H9 (cell line): ENCODE measurements around the gene SNX14. TPM values are rescaled to one million over a fixed set of nuclear protein-coding genes. Genes with fewer than 3 reads are reported as not detected.

Source experiments
- DNase-seq: peaks from one replicate; pipeline ENCODE4 v3.0.0-alpha.2; 2017
- H2AFZ ChIP-seq: one replicate; pipeline ENCODE4 v1.6.1; 2013; ENCODE audit warnings: mild to moderate bottlenecking, low read length, control low read depth, moderate library complexity
- H2AK5ac ChIP-seq: 2 replicates; pipeline ENCODE4 v1.6.1; 2013; ENCODE audit warnings: low read length, control low read depth, mixed read lengths; ENCODE audit not compliant: insufficient read length
- H2BK120ac ChIP-seq: one replicate; pipeline ENCODE4 v1.6.1; 2013; ENCODE audit warnings: low read depth, mild to moderate bottlenecking, low read length, control low read depth, inconsistent platforms; ENCODE audit not compliant: poor library complexity, severe bottlenecking
- H2BK12ac ChIP-seq: 2 replicates; pipeline ENCODE4 v1.6.1; 2013; ENCODE audit warnings: low read length, control low read depth, mixed read lengths, low read depth; ENCODE audit not compliant: insufficient read length
- H2BK15ac ChIP-seq: 2 replicates; pipeline ENCODE4 v1.6.1; 2013; ENCODE audit warnings: low read depth, low read length, control low read depth
- H2BK20ac ChIP-seq: one replicate; pipeline ENCODE4 v1.6.1; 2013; ENCODE audit warnings: low read depth, mild to moderate bottlenecking, low read length, control low read depth, inconsistent platforms; ENCODE audit not compliant: poor library complexity, severe bottlenecking
- H2BK5ac ChIP-seq: 2 replicates; pipeline ENCODE4 v1.6.1; 2013; ENCODE audit warnings: low read length, control low read depth, mixed read lengths; ENCODE audit not compliant: insufficient read length
- H3K14ac ChIP-seq: 2 replicates; pipeline ENCODE4 v1.6.1; 2013; ENCODE audit warnings: low read length, control low read depth; ENCODE audit not compliant: insufficient read depth
- H3K18ac ChIP-seq: 2 replicates; pipeline ENCODE4 v1.6.1; 2013; ENCODE audit warnings: low read depth, mild to moderate bottlenecking, mixed read lengths, low read length, control low read depth; ENCODE audit not compliant: insufficient read length
- H3K23ac ChIP-seq: 2 replicates; pipeline ENCODE4 v1.6.1; 2013; ENCODE audit warnings: low read length, control low read depth, mixed read lengths, low read depth; ENCODE audit not compliant: insufficient read length
- H3K23me2 ChIP-seq: 2 replicates; pipeline ENCODE4 v1.6.1; 2013; ENCODE audit warnings: low read depth, mild to moderate bottlenecking, mixed read lengths, low read length, control low read depth; ENCODE audit not compliant: insufficient read length, poor library complexity, severe bottlenecking
- H3K27ac ChIP-seq: 2 replicates; pipeline ENCODE4 v1.5.1; 2013; ENCODE audit warnings: low read length, control low read depth, mixed read lengths, low read depth; ENCODE audit not compliant: insufficient read length
- H3K27me3 ChIP-seq: 2 replicates; pipeline ENCODE4 v1.6.1; 2013; ENCODE audit warnings: low read length, control low read depth, inconsistent platforms; ENCODE audit not compliant: insufficient read depth
- H3K4ac ChIP-seq: 2 replicates; pipeline ENCODE4 v1.6.1; 2013; ENCODE audit warnings: low read depth, mild to moderate bottlenecking, control low read depth, inconsistent platforms, low read length, moderate library complexity
- H3K4me1 ChIP-seq: 2 replicates; pipeline ENCODE4 v1.6.1; 2013; ENCODE audit warnings: low read length, control low read depth, inconsistent platforms; ENCODE audit not compliant: insufficient read depth
- H3K4me2 ChIP-seq: 2 replicates; pipeline ENCODE4 v1.6.1; 2013; ENCODE audit warnings: low read length, control low read depth, mixed read lengths; ENCODE audit not compliant: insufficient read length, insufficient read depth
- H3K56ac ChIP-seq: 2 replicates; pipeline ENCODE4 v1.6.1; 2013; ENCODE audit warnings: low read depth, mild to moderate bottlenecking, mixed read lengths, low read length, control low read depth; ENCODE audit not compliant: insufficient read length
- H3K79me1 ChIP-seq: 2 replicates; pipeline ENCODE4 v1.6.1; 2013; ENCODE audit warnings: low read depth, mild to moderate bottlenecking, moderate library complexity, low read length, control low read depth, inconsistent platforms; ENCODE audit not compliant: insufficient read depth, poor library complexity, severe bottlenecking
- H3K79me2 ChIP-seq: 2 replicates; pipeline ENCODE4 v1.6.1; 2013; ENCODE audit warnings: low read length, control low read depth, inconsistent platforms; ENCODE audit not compliant: insufficient read depth
- H3K9ac ChIP-seq: 2 replicates; pipeline ENCODE4 v1.6.1; 2013; ENCODE audit warnings: low read length, control low read depth, mixed read lengths; ENCODE audit not compliant: insufficient read length; ENCODE audit errors: extremely low read depth
- H3K9me3 ChIP-seq: one replicate; pipeline ENCODE4 v1.6.1; 2013; ENCODE audit warnings: low read depth, low read length, inconsistent platforms; ENCODE audit not compliant: control insufficient read depth
- H3T11ph ChIP-seq: one replicate; pipeline ENCODE4 v1.6.1; 2013; ENCODE audit warnings: mild to moderate bottlenecking, low read length, control low read depth, inconsistent platforms
- H4K20me1 ChIP-seq: one replicate; pipeline ENCODE4 v1.6.1; 2013; ENCODE audit not compliant: control insufficient read depth, insufficient read length, insufficient read depth
- H4K5ac ChIP-seq: 2 replicates; pipeline ENCODE4 v1.6.1; 2013; ENCODE audit warnings: low read depth, mild to moderate bottlenecking, mixed read lengths, low read length, control low read depth; ENCODE audit not compliant: insufficient read length
- H4K8ac ChIP-seq: replicated peaks from 2 replicates; pipeline ENCODE4 v1.6.1; 2013; ENCODE audit warnings: low read length, control low read depth, mixed read lengths, low read depth; ENCODE audit not compliant: insufficient read length
- H4K91ac ChIP-seq: 2 replicates; pipeline ENCODE4 v1.6.1; 2013; ENCODE audit warnings: low read depth, mild to moderate bottlenecking, moderate library complexity, mixed read lengths, low read length, control low read depth; ENCODE audit not compliant: insufficient read length
- H3K27ac Mint-ChIP-seq, 3 experiments: 2 replicates in 2 of 3; 3 replicates in 1 of 3; pipeline ENCODE4 v1.8.0; 2020 to 2021; ENCODE audit warnings: mixed read lengths in 3 of 3, mild to moderate bottlenecking in 1 of 3, moderate library complexity in 1 of 3
- H3K27me3 Mint-ChIP-seq: 2 replicates; pipeline ENCODE4 v1.8.0; 2021; ENCODE audit warnings: low read depth, mild to moderate bottlenecking, moderate library complexity, mixed read lengths
- H3K36me3 Mint-ChIP-seq, 3 experiments: 2 replicates in 2 of 3; 3 replicates in 1 of 3; pipeline ENCODE4 v1.8.0; 2020 to 2021; ENCODE audit warnings: low read depth in 3 of 3, mixed read lengths in 3 of 3; ENCODE audit not compliant: insufficient read depth in 1 of 3
- H3K4me1 Mint-ChIP-seq, 2 experiments: 2 replicates each; pipeline ENCODE4 v1.8.0; 2020; ENCODE audit warnings: mixed read lengths in 2 of 2
- H3K4me3 Mint-ChIP-seq, 2 experiments: 2 replicates in 1 of 2; 3 replicates in 1 of 2; pipeline ENCODE4 v1.8.0; 2020 to 2021; ENCODE audit warnings: mild to moderate bottlenecking in 2 of 2, mixed read lengths in 2 of 2, moderate library complexity in 1 of 2
- H3K9me3 Mint-ChIP-seq, 2 experiments: 2 replicates in 1 of 2; 3 replicates in 1 of 2; pipeline ENCODE4 v1.8.0; 2020; ENCODE audit warnings: mild to moderate bottlenecking in 2 of 2, mixed read lengths in 2 of 2, moderate library complexity in 1 of 2
- WGBS: extraction: QIAGEN DNeasy Blood & Tissue Kit; methylation state at CpG from one replicate; pipeline ENCODE4 v1.1.7; 2013; ENCODE audit warnings: missing lambda C conversion rate, low lambda C conversion rate, mixed read lengths; ENCODE audit not compliant: insufficient read length; ENCODE audit errors: extremely low coverage; 5-methylcytosine and 5-hydroxymethylcytosine counted together
- total RNA-seq: library from RNA; stranded (reverse); gene quantifications from 2 replicates; pipeline ENCODE4 v1.2.1, GENCODE V29; 2021
- TF ChIP-seq, protein P1 (sequence below): fragments of 200-600 bp; sonication (generic); conservative IDR thresholded peaks from 3 replicates; pipeline ENCODE4 v1.8.0; 2021; ENCODE audit warnings: antibody characterized with exemption, mild to moderate bottlenecking

SNX14 gene
- total RNA-seq, 1 experiment from 2014 or later = 33.0 TPM

DNA sequence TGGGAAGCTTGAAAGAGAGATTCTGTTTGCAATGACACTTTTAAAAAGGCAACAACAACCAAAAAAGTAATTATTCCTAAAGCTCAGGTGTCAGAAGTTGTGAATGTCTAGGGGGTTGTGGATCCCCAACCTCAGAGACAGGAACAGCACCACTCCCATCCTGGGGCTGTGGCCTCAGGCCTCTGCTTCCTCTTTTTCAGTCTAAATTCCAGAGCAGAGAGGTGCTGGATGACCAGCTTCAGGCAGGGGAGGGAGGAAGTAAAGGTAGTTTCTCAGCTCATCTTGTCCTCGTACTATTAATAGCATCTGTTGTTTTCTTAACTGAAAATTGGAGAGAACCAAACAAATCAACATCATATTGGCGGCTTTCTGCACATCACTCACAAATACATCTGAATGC lies 135.5 kb downstream of the SNX14 start:
- Mint-ChIP-seq H3K27me3 (peaks cover 9% of the 10 kb centered on the region), H3K4me1 (peaks cover 18 to 23% of the 10 kb centered on the region in 2 experiments), H3K9me3 (no peaks in the 10 kb centered on the region), H3K36me3 (no peaks in the 10 kb centered on the region), H3K27ac (peak overlapping the region in 1 of 3 experiments; percentile 75; a peak in 2 of 7 replicates), H3K4me3 (no peak overlapping the region)
- Histone ChIP-seq H2BK12ac (no peak overlapping the region), H3K79me1 (no peaks in the 10 kb centered on the region), H2BK120ac (no peak overlapping the region), H3K18ac (no peak overlapping the region), H3K23me2 (no peaks in the 10 kb centered on the region), H2BK5ac (no peak overlapping the region), H4K20me1 (no peaks in the 10 kb centered on the region), H4K91ac (no peak overlapping the region), H3K27ac (no peak overlapping the region), H2AK5ac (no peak overlapping the region), H3T11ph (no peak overlapping the region), H2BK15ac (no peak overlapping the region), H3K9ac (no peak overlapping the region), H2BK20ac (no peak overlapping the region), H3K4me1 (peaks cover 11% of the 10 kb centered on the region; the same call in 1 of the 2 replicates), H3K9me3 (no peaks in the 10 kb centered on the region), H4K5ac (no peak overlapping the region), H3K79me2 (no peaks in the 10 kb centered on the region), H4K8ac (no peak overlapping the region), H3K14ac (no peak overlapping the region), H3K4me2 (no peak overlapping the region), H3K4ac (no peak overlapping the region), H3K23ac (no peak overlapping the region), H3K56ac (no peak overlapping the region), H3K27me3 (no peaks in the 10 kb centered on the region), H2AFZ (no peak overlapping the region)
- no CpG with 5 or more reads among the region's 2 CpGs for WGBS
- no peak for DNase-seq
- TF ChIP-seq, protein P1, sequence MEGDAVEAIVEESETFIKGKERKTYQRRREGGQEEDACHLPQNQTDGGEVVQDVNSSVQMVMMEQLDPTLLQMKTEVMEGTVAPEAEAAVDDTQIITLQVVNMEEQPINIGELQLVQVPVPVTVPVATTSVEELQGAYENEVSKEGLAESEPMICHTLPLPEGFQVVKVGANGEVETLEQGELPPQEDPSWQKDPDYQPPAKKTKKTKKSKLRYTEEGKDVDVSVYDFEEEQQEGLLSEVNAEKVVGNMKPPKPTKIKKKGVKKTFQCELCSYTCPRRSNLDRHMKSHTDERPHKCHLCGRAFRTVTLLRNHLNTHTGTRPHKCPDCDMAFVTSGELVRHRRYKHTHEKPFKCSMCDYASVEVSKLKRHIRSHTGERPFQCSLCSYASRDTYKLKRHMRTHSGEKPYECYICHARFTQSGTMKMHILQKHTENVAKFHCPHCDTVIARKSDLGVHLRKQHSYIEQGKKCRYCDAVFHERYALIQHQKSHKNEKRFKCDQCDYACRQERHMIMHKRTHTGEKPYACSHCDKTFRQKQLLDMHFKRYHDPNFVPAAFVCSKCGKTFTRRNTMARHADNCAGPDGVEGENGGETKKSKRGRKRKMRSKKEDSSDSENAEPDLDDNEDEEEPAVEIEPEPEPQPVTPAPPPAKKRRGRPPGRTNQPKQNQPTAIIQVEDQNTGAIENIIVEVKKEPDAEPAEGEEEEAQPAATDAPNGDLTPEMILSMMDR = no peak
